LNCaP clone FGC (cell line): Measurements from ENCODE around the gene PGGT1B.
A peak's percentile ranks its signal among the peaks of the same experiment; 100 is the strongest.

ENCODE experiments used
- DNase-seq: peaks from one replicate; pipeline ENCODE4 v3.0.0-alpha.2; 2011; ENCODE audit warnings: low read depth
- H3K4me3 ChIP-seq: 2 replicates; pipeline ENCODE4 v1.5.1; 2011; ENCODE audit warnings: mild to moderate bottlenecking, low read depth, low read length, control low read depth
- CTCF ChIP-seq: IDR thresholded peaks from 2 replicates; pipeline ENCODE4 v1.5.1; 2012; ENCODE audit warnings: mild to moderate bottlenecking; ENCODE audit not compliant: control insufficient read depth, insufficient read depth; ENCODE audit errors: extremely low read depth

Gene PGGT1B

DNA sequence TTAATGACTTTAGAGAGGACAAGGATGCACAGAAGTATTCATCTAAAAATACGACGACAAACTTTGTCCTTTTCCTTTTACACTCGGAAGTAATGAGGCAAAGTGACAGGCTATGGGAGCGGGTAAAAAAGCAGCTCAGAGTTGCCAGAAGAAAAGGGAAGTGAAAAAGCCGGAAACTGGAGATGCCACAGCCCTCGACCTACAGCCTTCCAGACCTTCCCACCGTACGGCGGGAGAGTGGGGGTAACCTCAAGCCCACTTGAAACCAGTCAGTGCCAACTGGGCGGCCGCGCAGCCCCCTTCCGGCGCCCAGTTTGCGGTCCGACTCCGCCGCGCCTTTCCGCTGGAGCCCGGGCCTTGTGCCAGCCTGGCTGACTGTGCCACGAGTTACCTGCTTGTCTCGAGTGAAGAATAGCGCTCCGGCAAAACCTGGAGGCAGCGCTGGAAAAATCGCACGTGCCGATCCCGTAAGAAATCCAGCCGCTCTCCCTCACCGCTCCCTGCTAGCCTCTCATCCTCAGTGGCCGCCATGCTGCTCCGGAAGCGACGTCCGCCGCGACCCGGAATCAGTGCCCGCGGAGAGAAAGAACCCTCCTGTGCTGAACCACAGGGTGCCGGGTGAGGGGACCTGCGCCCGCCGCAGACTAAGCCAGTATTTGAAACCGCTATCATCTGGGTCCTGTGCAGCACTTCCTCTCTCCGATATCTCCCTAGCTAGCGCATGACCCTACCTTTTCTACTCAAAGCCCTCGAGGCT, at the start of gene PGGT1B:
Gene PGGT1B, minus strand, starts transcription at position 557 of the 757 bp plus-strand sequence. Its CDS starts 26 bp downstream, at position 531.
- DNase-seq = no peak
- H3K4me3 ChIP-seq = peak within 1 kb of the TSS; percentile 79
- no peak for TF ChIP-seq CTCF

GRCh38 chr5:115309751-115310370, 47.2 kb upstream of the PGGT1B start:
- no peak overlapping the region for H3K4me3 ChIP-seq
- no peak for DNase-seq
- peak; percentile 51 for TF ChIP-seq CTCF

GRCh38 chr5:115308815-115309214, 46.1 kb upstream of the PGGT1B start:
- DNase-seq = no peak
- no peak overlapping the region for H3K4me3 ChIP-seq
- TF ChIP-seq CTCF = no peak

- no peak overlapping the region for H3K4me3 ChIP-seq
- no peak for TF ChIP-seq CTCF
- peak; percentile 91 for DNase-seq
Observed at GRCh38 chr5:115306011-115306536, 43.4 kb upstream of the PGGT1B start.

DNA sequence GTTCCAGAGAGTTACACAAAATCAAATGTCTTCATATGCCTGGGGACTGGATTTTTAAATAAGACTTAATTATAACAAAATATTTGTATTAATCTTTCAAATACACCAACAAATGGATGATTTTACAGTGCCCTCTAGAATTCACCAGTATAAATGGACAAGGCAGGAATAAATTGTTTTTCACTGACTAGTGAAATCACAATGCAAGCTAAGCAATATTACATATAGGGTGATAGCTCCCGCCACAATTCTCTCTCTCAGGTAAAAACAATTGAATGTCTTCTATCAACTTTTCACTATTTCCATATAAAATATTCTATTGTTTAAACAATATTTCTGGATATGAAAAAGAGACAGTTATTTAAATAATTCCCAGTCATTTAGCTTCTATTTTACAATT, 41.8 kb upstream of the PGGT1B start:
- no peak for DNase-seq
- no peak for TF ChIP-seq CTCF
- no peak overlapping the region for H3K4me3 ChIP-seq

GRCh38 chr5:115298811-115299210, 36.1 kb upstream of the PGGT1B start:
- no peak for TF ChIP-seq CTCF
- DNase-seq = no peak
- no peak overlapping the region for H3K4me3 ChIP-seq

- no peak for DNase-seq
Observed at GRCh38 chr5:115297031-115297430, 34.4 kb upstream of the PGGT1B start.

More at GRCh38 chr5:115297031-115297430, 34.4 kb upstream of the PGGT1B start:
- H3K4me3 ChIP-seq = no peak overlapping the region
- TF ChIP-seq CTCF = no peak
